Measurements from ENCODE around the gene TMEM53.

The TMEM53 gene

DNA sequence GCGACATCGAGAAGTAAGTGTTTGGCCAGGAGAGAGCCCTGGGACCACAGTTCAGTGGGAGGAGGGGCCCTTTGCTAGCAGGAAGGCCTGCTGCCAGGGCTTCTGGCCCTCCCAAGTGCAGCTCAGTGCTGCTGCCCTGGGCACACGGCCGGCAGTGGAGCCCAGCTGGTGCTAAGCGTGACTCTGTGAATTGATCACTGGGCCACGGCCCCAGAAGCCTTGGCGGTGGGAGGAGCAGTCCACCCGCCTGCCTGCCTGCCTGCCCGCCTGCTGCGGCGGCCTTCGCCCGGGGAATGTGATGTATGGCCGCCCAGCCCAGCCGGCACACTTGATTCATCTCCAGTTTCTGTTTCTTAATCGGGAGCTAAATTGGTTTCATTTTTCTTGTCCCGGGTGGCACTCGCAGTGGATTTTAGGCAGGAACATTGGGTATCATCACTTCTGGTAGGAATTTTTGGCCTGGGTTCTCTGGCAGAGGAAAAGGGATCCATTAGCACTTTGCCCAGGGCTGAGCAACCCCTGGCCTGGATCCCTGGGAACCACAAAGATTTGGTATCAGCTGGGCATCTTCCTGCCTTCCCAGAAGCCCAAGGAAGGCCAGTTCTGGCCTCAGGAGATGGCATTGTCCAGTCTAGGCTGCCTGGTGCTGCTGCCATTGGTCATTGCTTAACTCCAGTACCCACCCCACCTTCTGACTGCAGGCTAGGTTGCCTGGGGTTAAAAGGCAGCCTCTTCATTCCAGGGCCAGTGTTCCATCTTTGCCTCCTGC lies 28.6 kb downstream of the TMEM53 start:
- DNase-seq: no peak

DNA sequence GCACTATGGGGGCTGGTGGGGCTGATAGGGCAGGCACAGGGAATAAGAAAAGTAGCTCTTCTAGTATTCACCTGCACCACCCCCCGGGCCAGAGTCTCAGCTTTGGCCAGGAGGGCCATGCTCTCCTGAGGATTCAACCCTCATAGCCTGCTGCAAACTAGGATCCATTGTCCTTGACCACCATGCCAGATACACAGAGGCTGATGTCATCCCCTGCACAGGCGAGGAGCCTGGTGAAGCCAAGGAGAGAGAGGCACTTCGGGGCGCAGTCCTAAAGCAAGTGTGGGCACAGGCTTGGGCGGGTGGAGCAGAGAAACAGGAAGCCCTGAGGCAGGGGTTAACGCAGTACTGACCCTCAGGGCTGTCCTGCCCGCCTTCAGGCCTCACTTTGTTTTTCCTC lies 29.5 kb downstream of the TMEM53 start:
- no peak for DNase-seq

DNA sequence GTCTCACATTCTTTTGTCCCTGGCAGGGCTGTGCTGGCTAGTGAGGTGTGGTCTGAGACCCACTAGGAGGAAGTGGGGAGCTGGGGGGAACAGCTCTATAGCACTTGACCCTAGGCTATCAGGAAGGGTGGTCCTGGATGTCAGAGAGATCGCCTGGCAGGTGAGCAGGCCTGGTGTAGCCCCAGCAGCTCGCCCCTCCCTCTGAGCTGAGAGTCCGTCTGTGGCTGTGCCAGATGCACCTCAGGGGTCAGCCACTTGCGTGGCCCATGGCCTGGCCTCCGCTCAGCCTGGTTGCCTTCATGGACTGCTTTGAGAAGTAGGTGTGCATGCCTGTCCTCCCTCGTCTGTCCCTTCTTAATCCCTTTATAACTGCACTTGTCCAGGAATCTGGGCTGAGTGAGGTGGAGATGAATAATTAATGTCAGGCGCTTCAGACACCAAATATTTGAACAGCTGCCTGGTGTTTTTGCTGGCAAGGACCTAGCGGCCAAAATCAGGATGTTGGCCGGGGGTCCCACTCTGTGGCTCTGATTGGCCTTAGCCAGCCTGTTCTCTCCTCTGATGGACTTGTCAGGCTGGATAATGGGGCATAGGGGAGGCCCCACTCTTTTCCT lies 30.5 kb downstream of the TMEM53 start:
- DNase-seq: no peak

DNA sequence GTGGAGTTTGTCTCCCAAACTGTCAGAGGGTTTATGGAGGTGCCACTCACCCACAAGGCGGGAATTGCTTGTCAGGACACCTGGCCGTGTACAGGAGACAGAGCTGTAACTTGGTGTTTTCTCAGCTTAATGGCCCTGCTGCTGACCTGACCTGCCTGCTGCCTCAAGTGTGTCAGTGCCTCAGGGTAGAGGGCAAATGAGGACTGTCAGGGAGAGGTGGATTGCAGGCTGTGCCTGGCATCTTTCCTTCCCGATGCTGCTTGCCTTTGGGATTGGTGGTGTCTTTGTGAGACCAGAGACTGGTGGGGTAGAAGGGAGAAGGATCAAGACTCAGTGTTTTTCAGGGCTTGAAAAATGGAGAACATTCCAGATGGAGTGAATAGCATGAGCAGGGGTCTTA lies 31.4 kb downstream of the TMEM53 start:
- no peak for DNase-seq

DNA sequence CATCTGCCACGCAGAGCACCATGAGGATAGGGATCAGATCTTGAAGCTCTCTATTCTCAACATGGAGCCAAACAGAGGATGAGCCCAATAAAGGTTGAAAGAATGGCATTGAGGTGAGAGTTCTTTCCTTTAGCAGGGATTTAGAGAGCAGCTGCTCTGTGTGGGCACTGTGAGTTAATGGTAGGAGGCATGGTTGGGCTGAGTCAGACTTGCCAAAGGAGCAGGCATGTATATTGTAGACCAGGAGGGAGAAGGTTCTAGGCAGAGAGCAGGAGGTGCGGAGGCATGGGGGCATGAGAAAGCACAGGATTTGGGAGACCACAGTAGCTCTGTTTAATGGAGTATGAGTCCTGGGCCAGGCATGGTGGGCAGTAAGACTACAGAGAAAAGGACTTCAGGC lies 32.0 kb downstream of the TMEM53 start:
- no peak for DNase-seq

DNA sequence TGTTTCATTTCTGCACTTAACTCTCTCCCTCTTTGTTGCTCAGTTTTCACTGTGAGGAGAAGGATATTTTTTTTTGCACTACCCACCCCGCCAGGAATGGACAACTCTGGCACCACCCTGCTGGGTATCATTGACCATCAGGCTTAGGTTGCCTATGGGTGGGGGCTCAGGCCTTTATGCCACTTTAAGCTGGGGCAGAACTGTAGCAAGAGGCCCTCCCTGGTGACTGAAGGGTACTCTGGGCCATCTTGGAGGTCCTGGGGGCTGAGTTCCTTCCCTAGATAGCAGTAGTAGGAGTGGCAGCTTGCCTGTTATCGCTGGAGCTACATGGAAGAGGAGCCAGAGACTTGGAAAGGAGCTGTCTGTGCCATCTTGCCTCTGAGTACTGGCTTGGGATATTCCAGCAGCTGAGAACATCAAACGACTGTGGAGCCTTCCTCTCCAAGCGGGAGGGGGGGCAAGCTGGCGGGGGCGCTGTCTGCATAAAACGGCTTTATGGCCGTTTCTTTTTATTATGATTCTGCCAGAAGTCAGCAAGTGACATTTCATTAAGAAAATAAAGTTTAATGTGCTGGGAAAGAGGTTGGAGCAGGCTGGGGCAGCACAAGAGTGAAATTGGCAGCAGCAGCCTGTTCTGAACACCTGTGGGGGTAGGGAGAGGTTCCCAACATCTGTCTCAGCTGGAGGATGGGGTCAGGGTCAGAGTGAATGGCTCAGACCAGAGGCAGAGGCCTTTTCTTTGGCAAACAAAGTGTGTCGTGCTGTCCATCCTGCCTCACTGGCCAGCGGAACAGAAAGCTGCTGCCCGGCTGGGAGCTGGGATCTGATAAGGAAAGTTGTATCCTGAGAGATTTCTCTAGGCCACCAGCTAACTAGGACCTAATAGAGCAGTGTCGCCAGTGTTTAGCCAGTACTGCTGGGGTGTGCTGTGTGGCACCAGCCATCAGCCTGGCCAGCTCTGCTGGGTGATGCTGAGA lies 32.9 kb downstream of the TMEM53 start:
- no peak for DNase-seq

DNA sequence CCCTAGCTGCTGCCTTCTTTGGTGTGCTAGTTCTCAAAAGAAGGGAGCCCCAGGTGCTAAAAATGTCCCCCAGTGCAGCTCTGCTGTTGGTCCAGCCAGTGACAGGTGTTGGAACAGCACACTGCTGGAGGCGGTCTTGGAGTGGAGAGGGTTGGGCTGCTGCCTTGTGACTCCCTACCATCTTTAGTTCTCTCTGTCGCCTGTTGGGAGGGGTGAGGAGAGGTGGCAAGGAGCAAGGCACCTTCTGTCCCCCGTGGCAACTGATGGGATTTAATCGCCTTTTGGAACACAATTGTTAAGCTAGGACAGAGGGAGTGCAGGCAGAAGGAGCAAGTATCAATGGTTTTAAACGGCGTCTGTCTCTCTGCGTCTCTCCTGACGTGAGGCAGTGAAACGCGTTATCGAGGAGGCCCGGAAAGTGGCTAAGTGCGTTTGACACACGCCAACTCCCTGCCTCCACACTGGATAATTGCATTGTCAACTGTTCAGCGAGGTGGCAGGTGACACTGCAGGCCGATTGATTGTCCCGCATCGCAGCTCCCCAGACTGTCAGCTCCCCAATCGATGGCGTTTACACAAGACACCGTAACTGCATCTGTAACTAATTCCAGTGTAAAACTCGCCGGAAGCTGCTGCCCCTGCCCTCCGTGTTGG lies 34.0 kb downstream of the TMEM53 start:
- no peak for DNase-seq

DNA sequence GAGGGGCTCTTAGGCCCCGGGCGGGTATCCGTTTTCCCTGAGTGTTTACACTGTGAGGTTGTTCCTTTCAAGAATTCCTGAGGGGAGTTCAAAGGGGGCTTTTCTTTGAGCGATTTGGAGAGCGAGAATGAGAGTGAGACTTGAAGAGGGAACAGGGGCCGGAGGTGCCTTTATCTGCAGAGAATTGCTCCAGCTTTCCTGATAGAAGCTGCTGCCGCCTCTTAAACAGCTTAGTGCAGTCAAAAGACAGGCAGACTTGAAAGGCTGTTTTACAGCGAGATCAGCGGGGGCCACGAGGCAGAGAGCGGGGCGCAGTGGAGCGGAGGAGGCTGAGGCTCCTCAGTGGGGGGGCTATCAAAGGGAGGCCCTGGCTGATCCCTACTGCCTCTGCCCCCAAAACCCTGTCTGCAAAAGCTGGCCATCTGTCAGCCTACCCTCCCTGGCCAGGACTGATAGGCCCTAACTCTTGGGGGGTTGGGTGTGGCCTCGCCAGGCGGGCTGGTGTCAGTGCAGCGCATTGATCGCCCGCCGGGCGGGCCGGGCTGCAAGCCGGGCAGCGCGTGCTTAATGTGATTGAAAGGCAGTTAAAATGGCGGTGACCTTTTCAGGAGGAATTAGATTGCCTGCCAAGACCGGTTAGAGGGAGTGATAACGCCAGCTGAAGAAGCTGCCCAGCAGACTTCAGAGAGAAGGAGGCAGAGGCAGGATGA lies 36.4 kb downstream of the TMEM53 start:
- no peak for DNase-seq

DNA sequence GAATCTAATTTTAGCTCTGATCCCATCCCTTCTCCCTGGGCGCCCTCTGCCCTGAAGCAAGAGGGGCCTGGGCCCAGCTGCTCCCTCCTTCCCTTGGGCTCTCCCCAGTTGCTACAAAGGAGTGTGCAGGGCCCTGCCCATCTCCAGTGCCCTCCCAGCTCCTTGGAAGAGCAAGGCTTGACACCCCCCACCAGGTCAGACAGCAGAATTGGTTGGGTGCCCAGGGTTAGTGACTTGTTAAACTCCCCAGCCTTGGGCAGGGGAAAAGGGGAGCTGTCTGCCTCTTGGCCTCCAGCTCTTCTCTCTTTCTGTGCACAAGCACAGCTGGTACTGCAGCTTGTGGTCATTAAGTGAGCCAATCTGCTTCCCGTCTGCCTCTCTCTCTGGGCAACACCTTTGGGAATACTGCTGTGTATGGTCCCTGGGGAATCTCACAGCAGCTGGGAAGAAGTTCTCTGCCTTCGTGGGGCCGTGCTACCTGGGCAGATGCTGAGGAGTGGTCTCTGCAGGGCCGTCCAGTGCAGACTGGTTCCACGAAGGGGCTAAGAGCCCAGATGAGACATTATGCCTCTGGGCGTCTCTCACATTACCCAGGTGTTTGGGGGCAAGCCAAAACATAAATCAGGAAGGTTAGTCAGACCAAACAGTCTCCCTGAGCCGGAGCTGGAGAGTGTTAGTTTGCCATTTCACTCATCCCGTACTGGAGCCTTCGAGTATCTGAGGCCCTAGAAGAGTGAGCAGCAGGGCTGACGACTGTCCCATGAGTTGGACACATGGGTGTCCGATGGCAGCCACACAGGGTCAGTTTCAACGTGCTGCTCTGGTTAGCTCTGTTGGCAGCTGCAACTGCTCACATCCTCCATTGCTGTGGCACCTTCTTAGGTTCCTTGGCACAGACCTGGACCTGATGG lies 37.3 kb downstream of the TMEM53 start:
- DNase-seq: no peak

DNA sequence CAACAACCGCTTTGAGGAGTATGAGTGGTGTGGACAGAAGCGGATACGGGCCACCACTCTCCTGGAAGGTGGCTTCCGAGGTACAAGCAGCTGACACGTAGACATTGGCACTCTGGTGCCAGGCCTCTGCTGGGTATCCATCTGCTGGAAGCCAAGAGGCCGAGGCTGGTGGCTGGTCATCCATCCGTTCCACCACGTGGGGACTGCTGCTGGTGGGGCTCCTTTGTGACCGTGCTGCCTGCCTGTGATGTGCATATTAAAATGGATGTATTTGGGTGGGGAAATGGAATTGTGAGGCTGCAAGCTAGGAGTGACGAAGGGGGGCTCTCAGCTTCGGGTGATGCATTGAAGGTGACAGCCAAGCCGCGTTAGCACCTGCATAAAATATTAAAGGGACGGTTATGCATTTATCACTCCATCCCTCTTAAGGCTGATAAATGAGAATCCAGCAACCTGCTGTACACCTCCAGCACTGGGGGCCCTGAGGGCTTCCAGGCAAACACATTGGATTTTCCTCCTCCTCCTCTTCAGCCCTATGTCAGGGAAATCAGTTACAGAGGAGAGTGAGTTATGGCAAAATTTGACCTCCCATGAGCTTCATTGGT lies 38.1 kb downstream of the TMEM53 start:
- no peak for DNase-seq

DNA sequence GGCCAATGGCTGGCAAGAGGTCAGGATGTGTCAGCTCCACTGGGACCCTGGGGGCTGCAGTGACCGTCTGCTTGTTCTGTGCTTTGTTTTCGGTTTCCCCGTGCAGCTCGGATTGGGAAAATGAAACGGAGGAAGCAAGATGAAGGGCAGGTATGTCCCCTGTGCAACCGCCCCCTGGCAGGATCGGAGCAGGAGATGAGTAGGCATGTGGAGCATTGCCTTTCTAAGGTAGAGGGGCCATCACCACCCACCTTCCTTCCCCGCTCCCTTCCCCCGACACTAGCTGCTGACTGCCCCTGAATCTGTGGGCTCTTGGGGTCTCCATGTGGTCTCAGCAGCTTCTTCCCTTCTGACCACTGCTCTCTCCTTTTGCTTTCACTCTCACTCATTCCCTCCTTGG lies 38.8 kb downstream of the TMEM53 start:
- no peak for DNase-seq

DNA sequence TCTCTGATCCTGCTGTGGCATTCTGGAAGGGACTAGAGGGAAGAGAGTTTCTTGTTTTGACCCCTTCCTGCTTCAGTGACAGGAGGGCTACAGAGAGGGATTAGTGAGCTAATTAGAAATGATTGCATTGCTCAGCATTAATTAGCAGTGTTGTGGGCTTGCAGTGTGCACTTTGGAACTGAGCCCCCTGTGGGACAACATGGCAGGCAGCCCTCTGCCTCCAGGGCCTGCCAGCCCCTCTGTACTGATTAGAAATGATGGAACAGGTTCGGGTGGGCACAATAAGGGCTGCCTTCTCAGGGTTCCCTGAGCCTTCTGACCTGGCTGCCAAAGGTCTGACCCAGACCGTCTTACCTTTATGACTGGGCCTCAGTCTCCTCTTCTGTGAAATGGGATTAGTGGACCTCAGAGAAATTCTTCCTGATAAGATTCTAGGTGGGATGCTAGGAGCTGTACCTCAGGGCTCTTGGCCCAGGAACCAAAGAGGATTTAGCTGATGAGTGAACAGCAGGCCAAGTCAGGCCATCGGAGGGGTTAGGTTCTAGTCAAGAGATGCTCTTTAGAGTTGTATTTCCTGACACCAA lies 39.6 kb downstream of the TMEM53 start:
- no peak for DNase-seq

DNA sequence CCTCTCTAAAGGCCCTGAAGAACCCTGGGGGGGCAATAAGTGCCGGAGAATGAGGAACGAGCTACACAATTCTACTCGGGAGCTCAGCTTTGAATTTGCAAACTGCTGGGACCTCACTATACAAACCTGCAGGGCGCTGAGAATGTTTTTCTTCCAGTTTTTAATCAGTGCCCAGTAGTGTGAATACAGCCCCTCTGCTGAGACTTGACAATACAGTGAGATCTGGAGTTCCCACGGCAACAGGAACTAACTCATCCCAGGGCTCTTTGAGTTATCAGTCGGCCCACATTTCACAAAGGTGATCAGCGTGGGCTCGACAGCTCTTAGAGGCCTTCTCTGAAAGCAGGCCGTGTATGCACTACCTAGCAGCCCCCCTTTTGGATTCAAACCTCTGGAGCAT lies 41.7 kb downstream of the TMEM53 start:
- DNase-seq: no peak

DNA sequence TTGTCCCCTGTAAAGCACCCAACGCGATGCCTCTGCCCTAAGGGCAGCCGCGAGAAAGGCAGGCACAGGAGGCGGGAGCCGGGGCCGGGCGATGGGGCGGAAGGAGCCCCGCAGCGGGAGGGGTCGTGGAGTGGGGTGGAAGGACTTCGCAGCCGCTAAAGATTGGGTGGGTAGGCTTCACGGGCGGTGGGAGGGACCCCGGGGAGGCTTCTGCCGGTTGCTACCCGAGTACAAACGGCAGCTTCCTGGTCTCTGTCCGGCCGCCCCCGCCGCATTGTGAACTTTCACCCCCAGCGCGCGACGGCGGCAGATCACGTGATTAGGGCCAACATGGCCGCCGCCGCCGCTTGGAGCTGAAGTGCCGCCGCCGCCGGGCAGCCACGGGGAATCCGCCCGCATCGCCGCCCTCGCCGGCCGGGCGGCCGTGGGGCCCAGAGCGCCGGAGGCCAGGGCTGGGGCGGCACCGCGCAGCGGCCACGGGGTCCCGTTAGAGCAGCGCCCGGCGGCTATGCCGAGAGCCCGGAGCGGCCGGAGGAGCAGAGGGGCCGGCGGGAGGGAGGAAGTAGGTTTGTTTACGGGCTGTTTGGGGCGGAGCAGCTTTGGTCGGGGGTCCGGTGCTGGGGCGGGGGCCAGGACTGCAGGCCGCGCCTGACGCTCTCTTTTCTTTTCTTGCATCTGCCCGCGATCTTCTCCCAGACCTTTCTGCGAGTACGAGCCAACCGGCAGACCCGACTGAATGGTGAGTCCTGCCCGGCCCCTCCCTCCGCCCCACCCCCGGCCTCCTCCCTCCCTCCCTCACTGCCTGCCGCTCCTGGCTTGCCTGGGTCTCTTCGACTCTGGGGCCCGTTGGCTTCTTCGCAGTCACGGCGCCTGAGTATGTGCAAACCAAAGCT lies 42.4 kb downstream of the TMEM53 start:
- DNase-seq: peak; percentile 77

DNA sequence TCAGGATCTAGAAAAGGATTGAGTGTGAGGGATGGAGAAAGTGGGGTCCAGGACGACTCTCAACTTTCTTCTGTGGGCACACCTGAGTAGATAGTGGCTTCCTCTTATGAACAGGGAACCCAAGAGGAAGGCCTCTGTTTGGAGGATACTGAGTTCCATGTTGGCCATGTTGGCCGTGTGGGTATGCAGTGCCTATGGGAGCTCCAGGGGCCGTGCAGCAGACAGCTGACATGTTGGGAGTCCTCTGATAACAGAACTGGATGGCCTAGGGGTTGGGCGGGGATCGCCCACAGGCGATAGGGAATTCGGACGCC lies 43.0 kb downstream of the TMEM53 start:
- DNase-seq: no peak

DNA sequence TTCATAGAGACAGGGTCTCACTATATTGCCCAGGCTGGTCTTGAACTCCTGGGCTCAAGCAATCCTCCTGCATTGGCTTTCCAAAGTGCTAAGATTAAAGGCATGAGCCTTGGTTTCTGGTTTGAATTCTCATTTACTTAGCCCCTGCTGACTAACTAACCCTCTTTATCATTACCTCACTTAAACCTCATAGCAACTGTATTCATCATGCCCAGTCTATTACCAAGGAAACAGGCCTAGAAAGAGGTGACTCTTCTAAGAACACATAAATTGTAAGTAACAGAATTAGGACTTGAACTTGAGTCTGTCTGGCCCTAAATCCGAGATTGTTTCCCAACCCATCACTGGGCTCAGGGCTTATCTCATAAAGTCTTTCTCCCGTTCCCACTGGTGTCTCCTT lies 44.2 kb downstream of the TMEM53 start:
- no peak for DNase-seq

DNA sequence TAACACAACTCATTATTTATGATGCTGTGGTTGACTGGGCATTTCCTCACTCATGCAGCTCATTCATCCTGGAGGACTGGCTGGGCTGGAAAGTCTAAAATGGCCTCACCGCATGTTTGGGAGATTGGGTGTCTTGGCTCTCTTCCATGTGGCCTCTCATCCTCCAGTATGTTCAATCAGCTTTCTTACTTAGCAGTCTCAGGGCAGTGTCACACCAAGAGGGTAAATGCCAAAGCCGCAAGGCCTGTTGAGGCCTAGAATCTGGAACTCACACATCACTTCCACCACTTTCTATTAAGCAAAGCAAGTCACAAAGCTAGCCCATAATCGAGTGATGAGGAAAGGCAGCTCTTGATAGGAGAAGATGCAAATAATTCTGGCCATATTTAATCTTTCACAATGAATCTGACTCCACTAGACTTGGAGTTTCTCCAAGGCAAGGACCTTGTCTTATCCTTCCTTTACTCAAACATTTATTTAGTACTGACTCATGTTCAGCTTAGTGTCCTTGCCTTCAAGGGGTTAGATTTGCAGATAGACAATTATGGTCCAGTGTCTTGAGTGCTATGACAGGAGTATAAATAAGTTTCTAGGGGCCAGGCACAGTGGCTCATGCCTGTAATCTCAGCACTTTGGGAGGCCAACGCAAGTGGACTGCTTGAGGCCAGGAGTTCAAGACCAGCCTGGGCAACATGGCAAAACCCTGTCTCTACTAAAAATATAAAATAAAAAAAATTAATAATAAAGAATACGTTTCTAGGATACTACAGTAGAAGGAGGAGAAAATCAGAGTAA lies 45.1 kb downstream of the TMEM53 start:
- peak; percentile 73 for DNase-seq

DNA sequence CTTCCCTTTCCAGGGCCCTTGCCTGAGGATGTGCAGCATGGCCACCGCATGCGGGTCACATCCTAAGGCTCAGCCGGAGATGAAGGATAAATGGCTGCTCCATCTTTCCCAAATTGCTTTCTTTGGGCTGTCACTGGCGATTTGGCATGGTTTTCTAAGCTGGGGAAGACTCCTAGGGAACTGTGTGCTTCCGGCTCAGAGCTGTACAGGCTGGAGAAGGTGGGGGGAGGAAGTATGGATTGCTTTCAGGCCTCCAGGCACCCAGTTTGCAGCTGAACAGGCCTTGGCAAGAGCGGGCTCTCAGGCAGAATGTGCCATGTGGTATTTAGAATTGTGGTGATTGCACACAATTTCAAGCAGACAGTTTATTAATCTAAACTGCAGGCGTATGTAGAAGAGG lies 48.9 kb downstream of the TMEM53 start:
- no peak for DNase-seq
